Body of pancreas (tissue), 4 donors: ENCODE results near the gene FHOD1.

ENCODE experiments used
- CTCF ChIP-seq, 7 experiments: fragments of 450-650 bp in 4 of 7; fragments of 200-600 bp in 3 of 7; sonication (generic) in 3 of 7; IDR thresholded peaks; one replicate each; pipeline ENCODE4 v1.5.1; 2016 to 2019; ENCODE audit warnings: antibody characterized with exemption in 7 of 7
- POLR2A ChIP-seq, 3 donors: fragments of 450-650 bp; IDR thresholded peaks; one replicate each; pipeline ENCODE4 v1.6.1; 2016; ENCODE audit warnings: antibody characterized with exemption in 3 of 3, mild to moderate bottlenecking in 2 of 3

DNA sequence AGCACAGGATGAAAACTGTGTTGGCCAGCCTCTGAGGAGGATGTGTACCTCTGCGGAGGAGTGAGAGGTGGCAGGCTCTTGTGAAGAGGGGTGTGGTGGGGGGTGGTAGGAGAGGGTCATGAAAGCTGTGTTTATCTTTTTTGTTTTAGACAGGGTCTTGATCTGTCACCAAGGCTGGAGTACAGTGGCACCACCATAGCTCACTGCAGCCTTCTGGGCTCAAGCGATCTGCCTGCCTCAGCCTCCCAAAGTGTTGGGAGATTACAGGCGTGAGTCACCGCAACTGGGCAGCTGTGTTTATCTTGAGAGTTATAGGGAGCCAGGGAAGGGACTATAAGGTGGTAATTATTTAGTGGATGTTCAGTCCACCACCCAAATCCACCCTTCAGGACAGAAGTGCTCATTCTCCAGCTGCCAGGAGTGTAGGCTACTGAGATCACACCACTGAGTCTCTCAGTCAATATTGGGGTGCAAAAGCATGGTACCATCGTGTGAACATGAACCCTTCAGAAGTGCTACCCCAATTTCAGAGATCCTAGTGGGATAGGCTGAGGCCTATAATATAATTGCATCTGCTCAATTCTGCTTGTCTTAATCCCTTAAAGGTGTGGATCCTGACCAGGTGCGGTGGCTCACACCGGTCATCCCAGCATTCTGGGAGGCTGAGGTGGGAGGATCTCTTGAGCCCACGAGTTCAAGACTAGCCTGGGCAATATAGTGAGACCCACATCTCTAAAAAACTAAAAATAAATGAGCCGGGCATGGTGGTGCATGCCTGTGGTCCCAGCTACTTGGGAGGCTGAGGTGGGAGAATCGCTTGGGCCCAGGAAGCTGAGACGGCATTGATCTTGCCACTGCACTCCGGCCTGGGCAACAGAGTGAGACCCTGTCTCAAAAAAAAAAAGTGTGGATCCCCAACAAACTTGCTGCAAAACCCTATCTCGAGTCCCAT lies 56.6 kb downstream of the FHOD1 start:
- TF ChIP-seq CTCF (IDR thresholded peaks at IDR 0.05) (no peak), POLR2A (IDR thresholded peaks at IDR 0.05) (no peak)
